ENCODE data around the gene STK33.

Gene STK33

DNA sequence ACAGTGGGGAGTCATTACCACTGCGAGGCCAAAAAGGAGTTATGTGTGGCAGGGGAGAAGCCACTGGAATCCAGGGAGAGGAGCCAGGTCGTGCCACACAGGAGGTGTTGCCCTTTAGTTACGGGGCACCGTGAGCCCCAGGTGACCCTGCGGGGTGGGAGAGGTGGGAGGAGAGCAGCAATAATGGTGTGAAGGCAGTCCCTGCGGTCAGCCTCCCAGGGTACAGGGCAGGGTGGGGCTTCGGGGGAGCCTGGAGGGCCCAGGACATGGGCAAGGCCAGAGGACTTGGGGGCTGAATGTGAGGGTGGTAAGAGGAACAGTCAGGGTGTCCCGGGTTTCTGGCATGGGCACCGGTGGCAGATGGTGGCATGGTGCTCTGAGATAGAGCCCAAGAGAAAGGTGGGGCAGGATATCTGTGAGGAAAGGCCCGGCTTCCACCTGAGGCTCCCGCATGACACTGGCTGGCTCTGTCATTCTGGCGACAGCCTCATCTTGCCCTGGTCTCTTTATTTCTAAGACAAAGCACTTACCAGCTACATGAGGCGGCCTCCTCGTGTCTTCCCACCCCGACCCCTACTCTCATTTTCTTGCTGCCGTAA is 247.8 kb downstream of the STK33 start:
- DNase-seq = no peak
- in situ Hi-C loops (cut with MboI; ENCODE audit: low pct_unique_long_range_greater_than_20kb, low sequenced_read_pairs) = no loop called here

GRCh38 chr11:8345179-8345578 is 248.8 kb downstream of the STK33 start:
- no peak for DNase-seq
- in situ Hi-C loops (cut with MboI; ENCODE audit: low pct_unique_long_range_greater_than_20kb, low sequenced_read_pairs) = no loop called here

DNA sequence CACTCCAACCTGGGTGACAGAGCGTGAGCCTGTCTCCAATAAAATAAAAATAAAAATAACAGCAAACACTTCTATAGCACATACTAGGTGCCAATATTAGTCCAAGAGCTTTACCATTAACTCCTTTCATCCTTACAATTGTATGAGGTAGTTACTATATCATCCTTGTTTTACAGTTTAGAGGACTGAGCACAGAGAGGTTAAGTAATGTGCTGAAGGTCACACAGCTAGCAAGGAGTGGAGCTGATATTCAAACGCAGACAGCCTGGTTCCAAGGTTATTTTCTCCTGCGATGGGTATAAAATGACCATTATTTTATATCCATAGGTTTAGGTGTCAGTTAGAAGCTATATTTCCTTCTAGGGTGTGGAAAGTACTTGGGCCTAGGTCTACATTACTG is 249.7 kb downstream of the STK33 start:
- in situ Hi-C loops (cut with MboI; ENCODE audit: low pct_unique_long_range_greater_than_20kb, low sequenced_read_pairs) = no loop called here
- no peak for DNase-seq

- no peak for DNase-seq
- in situ Hi-C loops (cut with MboI; ENCODE audit: low pct_unique_long_range_greater_than_20kb, low sequenced_read_pairs) = no loop called here
These were observed 251.0 kb downstream of the STK33 start for GRCh38 chr11:8342821-8343681.

GRCh38 chr11:8341996-8342395 is 252.0 kb downstream of the STK33 start:
- no peak for DNase-seq
- in situ Hi-C loops (cut with MboI; ENCODE audit: low pct_unique_long_range_greater_than_20kb, low sequenced_read_pairs) = no loop called here

Measured in KBM-7 (cell line).